A673 (cell line): Measurements from ENCODE around the gene HS6ST3.

ENCODE experiments used
- EZH2 ChIP-seq: fragments of 200-600 bp; sonication (generic); IDR thresholded peaks from 2 replicates; pipeline ENCODE4 v1.6.1; 2017; ENCODE audit warnings: borderline replicate concordance, low read depth, mild to moderate bottlenecking, mixed read lengths, antibody characterized with exemption, low read length; ENCODE audit not compliant: poor library complexity, severe bottlenecking
- TF ChIP-seq, protein P1 (sequence below): fragments of 300-800, 200-600 bp; sonication (generic); conservative IDR thresholded peaks from 2 replicates; pipeline ENCODE4 v1.5.1; 2017; ENCODE audit warnings: low read depth, mild to moderate bottlenecking, antibody characterized with exemption, low read length, moderate library complexity, mixed read lengths

DNA sequence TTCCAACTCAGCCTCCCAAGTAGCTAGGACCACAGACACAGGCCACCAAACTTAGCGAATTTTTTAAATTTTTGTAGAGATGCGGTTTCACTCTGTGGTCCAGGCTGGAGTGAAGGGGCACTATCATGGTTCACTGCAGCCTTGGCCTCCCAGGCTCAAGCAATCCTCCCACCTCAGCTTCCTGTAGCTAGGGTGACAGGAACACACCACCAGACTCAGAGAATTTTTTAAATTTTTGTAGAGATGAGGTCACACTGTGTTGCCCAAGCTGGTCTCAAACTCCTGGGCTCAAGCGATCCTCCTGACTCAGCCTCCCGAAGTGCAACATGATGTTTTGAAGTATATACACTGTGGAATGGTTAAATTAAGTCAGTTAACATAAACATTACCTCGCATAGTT, 640.8 kb downstream of the HS6ST3 start:
- TF ChIP-seq, protein P1, sequence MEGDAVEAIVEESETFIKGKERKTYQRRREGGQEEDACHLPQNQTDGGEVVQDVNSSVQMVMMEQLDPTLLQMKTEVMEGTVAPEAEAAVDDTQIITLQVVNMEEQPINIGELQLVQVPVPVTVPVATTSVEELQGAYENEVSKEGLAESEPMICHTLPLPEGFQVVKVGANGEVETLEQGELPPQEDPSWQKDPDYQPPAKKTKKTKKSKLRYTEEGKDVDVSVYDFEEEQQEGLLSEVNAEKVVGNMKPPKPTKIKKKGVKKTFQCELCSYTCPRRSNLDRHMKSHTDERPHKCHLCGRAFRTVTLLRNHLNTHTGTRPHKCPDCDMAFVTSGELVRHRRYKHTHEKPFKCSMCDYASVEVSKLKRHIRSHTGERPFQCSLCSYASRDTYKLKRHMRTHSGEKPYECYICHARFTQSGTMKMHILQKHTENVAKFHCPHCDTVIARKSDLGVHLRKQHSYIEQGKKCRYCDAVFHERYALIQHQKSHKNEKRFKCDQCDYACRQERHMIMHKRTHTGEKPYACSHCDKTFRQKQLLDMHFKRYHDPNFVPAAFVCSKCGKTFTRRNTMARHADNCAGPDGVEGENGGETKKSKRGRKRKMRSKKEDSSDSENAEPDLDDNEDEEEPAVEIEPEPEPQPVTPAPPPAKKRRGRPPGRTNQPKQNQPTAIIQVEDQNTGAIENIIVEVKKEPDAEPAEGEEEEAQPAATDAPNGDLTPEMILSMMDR = no peak
- TF ChIP-seq EZH2 = no peak
